Activated T-cell treated with anti-CD3 and anti-CD28 coated beads, Interleukin-2, amount 50 U/mL, for 48 hours (primary cell): ENCODE data around the gene MACROD2.

ENCODE experiments used
- DNase-seq, 2 experiments: peaks; one replicate each; pipeline ENCODE4 v3.0.0-alpha.2; 2020

The MACROD2 gene

GRCh38 chr20:14609328-14610221, 614.3 kb downstream of the MACROD2 start:
- no peak for DNase-seq

- DNase-seq, result no peak
Measured at GRCh38 chr20:14611479-14611878, 616.2 kb downstream of the MACROD2 start.

DNA sequence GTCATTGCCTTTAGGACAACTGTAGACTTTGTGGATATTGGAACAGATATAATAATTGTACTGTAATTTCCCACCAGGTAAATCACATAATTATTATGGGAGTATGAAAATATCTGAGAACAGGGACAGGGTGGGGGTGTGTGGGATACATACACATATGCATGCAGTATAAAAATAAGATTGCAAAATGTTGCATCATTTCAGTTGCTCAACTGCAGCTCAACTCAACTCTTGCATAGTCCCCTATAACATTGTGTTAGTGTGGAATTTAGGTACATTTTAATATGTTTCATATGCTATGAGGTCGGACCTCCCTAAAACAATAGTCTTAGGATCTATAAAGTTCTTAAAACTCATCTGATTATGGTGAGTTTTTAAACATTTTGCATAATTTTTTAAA, 617.1 kb downstream of the MACROD2 start:
- no peak for DNase-seq

DNA sequence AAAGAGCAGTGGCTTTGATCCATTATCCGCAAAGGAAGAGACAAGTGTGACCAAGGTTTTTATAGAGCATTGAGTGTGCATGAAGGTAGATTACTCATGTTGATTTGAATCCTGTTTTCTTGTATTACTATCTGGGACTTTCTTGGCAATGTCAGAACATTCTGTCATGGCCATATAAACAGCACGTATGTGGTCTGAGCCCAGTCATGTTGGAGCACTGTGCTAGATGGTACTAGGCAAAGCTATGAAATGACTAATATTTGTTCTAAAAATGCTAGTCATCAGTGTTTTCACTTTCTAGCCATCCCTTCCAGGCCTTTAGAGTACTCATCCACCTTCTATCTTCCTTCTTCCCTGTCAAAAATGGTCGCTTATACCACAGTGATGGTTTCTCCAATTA, 620.7 kb downstream of the MACROD2 start:
- DNase-seq, result no peak

- no peak for DNase-seq
Measured at GRCh38 chr20:14617123-14617522, 621.8 kb downstream of the MACROD2 start.

DNA sequence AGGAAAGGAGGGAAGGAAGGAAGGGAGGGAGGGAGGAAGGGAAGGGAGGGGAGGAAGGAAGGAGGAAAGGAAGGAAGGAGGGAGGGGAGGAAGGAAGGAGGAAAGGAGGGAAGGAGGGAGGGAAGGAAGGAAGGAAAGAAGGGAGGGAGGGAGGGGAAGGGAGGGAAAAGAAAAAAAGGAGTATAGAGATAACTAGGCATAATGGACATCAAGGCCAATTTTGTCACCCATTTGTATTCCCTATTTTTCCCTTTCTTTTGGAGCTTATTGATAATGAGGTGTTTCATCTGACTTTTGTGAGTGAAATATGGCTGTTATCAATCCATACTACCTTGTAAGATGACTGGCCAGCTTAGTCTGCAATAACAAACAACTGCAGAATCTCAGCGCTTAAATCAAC, 624.1 kb downstream of the MACROD2 start:
- DNase-seq, result no peak

- DNase-seq, result no peak
Measured at GRCh38 chr20:14622796-14623195, 627.5 kb downstream of the MACROD2 start.

GRCh38 chr20:14631011-14631410, 635.7 kb downstream of the MACROD2 start:
- DNase-seq, result no peak

DNA sequence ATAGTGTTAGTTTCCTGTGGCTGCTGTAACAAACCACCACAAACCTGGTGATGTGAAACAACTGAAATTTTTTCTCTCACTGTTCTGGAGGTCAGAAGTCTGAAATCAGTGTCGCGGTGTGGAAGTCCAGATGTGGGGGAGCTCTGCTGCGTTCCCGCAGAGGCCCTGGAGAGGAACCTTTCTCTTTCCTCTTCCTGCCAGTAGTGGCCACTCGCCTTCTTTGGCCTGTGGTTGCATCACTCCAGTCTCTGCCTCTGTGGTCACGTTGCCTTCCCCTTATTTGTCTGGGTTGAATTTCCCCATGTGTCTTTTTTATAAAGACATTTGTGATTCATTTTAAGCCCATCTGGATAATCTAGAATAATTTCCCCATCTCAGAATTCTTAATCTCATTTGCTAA, 637.6 kb downstream of the MACROD2 start:
- no peak for DNase-seq

DNA sequence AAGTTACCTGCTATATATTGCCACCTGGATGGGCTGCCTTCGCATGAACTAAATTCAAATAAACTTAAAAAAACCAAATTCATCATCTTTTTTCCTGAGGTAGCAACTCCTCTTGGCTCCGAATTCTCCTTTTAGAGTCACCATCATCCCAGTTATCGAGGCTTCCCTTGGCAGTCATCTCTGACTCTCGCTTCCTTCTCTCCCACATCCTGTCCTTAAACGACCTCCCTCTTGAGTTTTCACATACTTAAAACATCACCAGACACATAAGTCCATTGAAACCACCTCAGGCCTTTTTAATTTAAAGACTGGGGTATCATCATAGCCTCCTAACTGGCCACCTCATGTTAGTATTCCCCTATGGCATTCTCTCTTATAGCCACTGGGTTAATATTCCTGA, 638.2 kb downstream of the MACROD2 start:
- DNase-seq, result no peak

DNA sequence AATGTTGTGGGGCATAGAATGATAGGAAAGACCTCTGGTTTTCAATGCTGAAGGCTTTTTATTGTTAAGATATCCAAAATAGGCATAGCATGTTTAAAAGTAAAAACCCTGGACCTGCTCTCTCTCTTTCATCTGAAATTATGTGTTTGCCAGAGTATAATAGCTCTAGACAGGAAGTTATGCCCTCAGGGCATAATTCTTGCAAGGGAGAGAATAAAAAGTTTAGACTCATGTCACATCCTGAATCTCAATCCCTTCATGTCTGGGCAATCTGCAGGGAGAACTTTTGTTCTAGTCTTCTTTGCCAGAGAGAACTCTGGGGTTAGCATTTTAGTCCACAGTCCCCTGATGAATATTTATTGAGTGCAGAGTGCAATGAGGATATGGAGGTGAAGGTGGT, 639.3 kb downstream of the MACROD2 start:
- no peak for DNase-seq

GRCh38 chr20:14637441-14637840, 642.1 kb downstream of the MACROD2 start:
- DNase-seq, result no peak

- no peak for DNase-seq
Measured at GRCh38 chr20:14643146-14643545, 647.8 kb downstream of the MACROD2 start.

DNA sequence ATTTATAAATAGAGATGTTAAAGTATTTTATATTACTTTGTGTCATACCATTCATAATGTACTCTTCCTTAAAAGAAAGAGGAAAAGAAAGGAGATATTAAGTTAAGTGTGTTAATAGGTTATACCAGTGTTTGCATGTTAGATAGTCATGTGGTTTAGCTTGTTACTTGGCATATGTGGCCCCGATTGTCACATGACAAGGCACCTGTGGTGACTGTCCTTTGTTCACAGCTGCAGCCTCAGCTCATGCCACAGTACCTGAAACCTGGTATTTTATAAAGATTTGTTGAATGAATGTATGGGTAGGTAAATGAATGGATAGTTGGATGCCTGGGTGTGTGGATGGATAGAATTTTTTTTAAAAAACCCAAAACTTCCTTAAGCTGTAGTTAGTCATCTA, 648.2 kb downstream of the MACROD2 start:
- DNase-seq, result no peak

- DNase-seq, result no peak
Measured at GRCh38 chr20:14644306-14645097, 649.2 kb downstream of the MACROD2 start.

- no peak for DNase-seq
Measured at GRCh38 chr20:14647016-14647415, 651.7 kb downstream of the MACROD2 start.

- no peak for DNase-seq
Measured at GRCh38 chr20:14649662-14650061, 654.3 kb downstream of the MACROD2 start.

GRCh38 chr20:14657266-14658005, 662.1 kb downstream of the MACROD2 start:
- DNase-seq, result no peak

GRCh38 chr20:14664101-14664500, 668.8 kb downstream of the MACROD2 start:
- no peak for DNase-seq

GRCh38 chr20:14666696-14667095, 671.4 kb downstream of the MACROD2 start:
- DNase-seq, result no peak

DNA sequence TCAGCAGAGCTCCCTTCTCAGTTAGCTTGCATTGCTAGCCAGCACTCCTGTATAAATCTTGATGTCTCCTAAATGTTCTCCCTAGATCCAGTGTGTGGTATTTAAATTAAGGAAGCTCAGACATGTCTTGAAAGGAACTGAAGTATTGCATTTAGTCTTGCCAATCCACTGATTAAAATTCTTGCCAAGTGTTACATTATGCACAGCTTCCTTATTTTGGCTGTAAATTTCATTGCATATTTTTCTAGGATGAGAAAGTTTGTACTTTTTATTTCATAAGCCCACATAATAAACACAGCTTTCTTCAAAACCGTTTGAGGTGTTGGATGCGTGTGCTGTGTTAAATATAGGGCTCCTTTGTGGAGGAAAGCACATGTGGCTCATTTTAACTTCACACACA, 671.9 kb downstream of the MACROD2 start:
- DNase-seq, result no peak

DNA sequence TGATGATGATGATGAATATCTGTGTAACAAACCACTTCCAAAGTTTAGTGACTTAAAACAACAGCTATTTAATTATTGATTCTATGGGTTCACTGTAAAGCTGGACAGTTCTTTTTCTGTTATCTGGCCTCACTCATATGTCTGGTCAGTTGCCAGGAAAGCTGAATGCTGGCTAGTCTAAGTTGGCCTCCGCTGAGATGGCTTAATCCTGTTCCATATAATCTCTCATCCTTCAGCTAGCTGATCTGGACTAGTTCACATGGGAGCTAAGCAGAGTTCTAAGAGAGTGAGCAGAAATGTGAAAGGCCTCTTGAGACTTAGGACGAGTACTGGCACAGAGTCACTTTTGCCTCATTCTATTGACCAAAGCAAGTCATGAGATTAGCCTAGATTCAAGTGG, 676.8 kb downstream of the MACROD2 start:
- no peak for DNase-seq

DNA sequence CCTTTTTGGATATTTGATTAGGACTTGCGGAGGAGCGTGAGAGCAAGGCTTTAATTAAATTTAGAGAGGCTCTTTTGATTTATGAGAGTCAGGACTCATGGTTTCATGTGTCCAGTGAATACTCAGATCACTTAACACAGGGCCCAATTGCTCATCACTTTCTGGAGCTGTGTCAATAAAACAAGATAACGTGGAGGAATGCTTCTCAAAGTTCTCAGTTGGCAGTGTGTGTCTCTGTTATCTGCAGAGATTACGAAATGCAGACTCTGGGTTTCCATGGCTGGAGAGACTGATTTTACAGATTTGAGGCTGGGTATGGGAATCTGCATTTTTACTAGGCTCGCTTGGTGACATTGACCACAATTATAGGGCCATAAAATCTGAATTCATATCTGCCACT, 677.8 kb downstream of the MACROD2 start:
- no peak for DNase-seq
